NCI-H2196 treated with DMSO at 0.1 percent for 48 hours (cell line): Measurements from ENCODE around the gene FRZB.

Experiments used
- DNase-seq: peaks from one replicate; lab custom pipeline; 2025; ENCODE audit not compliant: unreplicated experiment; lab: John Stamatoyannopoulos, UW

FRZB gene

DNA sequence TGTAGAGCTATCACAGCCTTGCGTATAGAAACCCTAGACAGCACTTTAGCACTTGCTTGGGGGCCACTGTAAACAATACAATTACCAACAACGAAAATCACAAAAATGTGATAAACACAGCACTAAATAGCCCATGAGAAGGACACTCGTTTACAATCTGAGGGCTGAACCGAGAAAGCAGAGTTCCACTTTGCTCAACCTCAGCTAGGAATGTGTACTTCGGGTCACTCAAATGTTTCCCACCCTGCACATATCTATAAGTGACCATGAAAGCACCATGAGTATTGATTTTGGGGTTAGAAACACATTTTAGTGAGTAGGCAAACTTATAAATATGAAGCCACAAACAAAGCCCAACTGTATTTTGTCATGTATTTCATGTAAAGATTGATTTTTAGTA, 62.3 kb downstream of the FRZB start:
- no peak for DNase-seq

DNA sequence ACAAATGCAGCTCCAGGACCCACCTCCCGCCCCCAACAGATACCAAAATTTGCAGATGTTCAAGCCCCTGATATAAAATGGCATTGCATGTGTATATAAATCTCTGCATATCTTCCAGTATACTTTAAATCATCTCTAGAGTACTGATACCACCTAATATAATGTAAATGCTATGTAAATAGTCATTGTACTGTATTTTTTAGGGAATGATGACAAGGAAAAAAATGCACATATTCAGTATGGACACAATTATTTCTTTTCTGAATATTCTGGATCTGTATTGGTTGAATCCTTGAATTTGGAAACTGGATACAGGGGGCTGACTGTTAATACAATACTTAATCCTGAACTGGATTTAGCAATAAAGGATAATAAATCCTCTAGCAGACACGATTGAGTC, 67.7 kb downstream of the FRZB start:
- no peak for DNase-seq

DNA sequence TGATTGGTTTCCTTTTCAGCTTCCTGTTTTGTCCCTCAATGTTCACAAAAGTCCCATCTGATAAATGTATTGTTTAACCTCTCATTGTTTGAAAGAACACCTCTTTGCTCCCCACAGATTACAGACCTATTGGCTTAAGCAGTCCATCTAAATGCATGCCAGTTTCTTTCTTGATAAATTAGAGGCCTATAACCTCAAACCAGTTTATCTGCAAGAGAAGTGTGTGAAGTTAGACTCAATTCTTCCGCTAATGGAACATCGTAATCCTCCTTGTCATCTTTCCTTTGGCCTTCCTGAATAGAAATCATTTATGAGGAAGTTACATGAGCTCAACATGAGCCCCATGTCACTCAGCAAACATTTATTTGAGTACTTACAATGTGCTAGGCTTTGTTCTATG, 74.0 kb downstream of the FRZB start:
- no peak for DNase-seq

DNA sequence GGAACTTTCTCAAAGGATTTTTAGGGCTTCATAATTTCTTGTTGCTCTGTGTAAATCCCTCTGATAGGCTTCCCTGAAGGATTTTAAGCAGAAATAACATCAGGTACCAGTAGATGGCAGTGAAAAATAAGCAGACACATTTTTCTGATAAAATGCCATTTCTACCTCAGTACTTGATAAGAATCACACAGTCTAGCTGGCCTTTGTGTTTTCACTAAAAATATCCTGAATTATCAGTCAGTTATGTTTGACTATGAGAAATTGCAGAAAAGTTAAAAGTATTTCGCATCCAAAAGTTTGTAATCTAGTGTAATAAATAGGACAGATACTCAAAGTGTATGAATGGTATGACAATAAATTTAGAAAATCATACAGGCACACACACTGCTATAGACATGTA, 81.7 kb downstream of the FRZB start:
- DNase-seq = no peak

DNA sequence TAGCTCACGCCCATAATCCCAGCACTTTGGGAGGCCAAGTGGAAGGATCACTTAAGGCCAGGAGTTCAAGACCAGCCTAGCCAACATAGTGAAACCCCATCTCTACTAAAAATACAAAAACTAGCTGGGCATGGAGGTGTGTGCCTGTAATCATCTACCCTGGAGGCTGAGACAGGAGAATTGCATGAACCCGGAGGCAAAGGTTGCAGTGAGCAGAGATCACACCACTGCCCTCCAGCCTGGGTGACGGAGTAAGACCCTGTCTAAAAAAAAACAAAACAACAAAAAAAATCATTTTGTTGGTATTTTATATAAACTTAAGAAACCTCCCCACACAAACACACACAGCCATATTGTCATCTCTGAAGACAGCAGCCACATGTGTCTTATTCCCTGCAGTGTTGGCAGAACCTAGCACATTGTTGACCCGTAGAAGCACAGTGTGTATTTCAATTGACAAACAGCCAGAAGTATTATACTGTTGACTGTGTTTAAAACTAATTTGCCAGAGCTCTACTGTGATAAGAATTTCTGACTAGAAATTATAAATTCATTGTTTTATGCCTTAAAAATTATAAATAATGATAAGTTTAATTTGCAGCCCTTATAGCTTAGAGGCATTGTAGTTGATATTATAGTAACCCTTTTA, 82.3 kb downstream of the FRZB start:
- no peak for DNase-seq
